Panc1 (cell line): ENCODE measurements around the gene ARHGEF12. TPM values are rescaled to one million over a fixed set of nuclear protein-coding genes. Genes with fewer than 3 reads are reported as not detected.

ENCODE experiments used
- ATAC-seq: fragments of 200-7000 bp; cut with Tn5 transposase; 2 replicates; pipeline ENCODE4 v1.9.1; 2020; ENCODE audit warnings: mild to moderate bottlenecking, moderate library complexity
- BruUV-seq: library from RNA; stranded (reverse); fragments of 400-500 nt; replicated peaks from 2 replicates; lab custom pipeline; 2021; lab: Mats Ljungman, UMichigan
- CTCF ChIA-PET: fragments of 300-600 bp; sonication (Branson Sonifier 250); formaldehyde crosslinking; loops from one replicate; lab custom pipeline; 2022; ENCODE audit warnings: antibody characterized with exemption; lab: Charles Lee
- POLR2A ChIA-PET: fragments of 300-600 bp; sonication (Branson Sonifier 250); formaldehyde crosslinking; loops from one replicate; lab custom pipeline; 2022; ENCODE audit warnings: antibody characterized with exemption; lab: Charles Lee
- DNase-seq: peaks from one replicate; pipeline ENCODE4 v3.0.0-alpha.2; 2010; ENCODE audit warnings: low read depth, low spot score
- H3K27ac ChIP-seq: 2 replicates; pipeline ENCODE4 v1.5.1; 2011; ENCODE audit warnings: mild to moderate bottlenecking, low read length, inconsistent platforms
- H3K27me3 ChIP-seq: fragments of 200-500 bp; sonication (Bioruptor generic); 2 replicates; pipeline ENCODE4 v1.6.0; 2014; ENCODE audit warnings: low read length, inconsistent platforms; ENCODE audit not compliant: control insufficient read depth, insufficient read depth
- H3K36me3 ChIP-seq: fragments of 200-500 bp; sonication (Bioruptor generic); 2 replicates; pipeline ENCODE4 v1.5.1; 2014; ENCODE audit warnings: inconsistent platforms, mild to moderate bottlenecking, low read length, moderate library complexity; ENCODE audit not compliant: control insufficient read depth, insufficient read depth
- H3K4me1 ChIP-seq: 2 replicates; pipeline ENCODE4 v1.5.1; 2011; ENCODE audit warnings: inconsistent platforms, mild to moderate bottlenecking, low read length, moderate library complexity; ENCODE audit not compliant: control insufficient read depth, insufficient read depth
- H3K4me3 ChIP-seq, 2 experiments: 2 replicates each; pipeline ENCODE4 v1.5.1; 2011 to 2012; ENCODE audit warnings: low read depth in 2 of 2, low read length in 2 of 2, mild to moderate bottlenecking in 2 of 2, inconsistent platforms in 1 of 2, moderate library complexity in 1 of 2
- H3K9me3 ChIP-seq: fragments of 200-500 bp; sonication (Bioruptor generic); 2 replicates; pipeline ENCODE4 v1.5.1; 2014; ENCODE audit warnings: low read depth, mild to moderate bottlenecking, inconsistent platforms, low read length, moderate library complexity; ENCODE audit not compliant: control insufficient read depth, insufficient read depth
- CTCF ChIP-seq: fragments of 450-650 bp; IDR thresholded peaks from 2 replicates; pipeline ENCODE4 v1.5.1; 2017; ENCODE audit warnings: mild to moderate bottlenecking
- POLR2AphosphoS5 ChIP-seq: IDR thresholded peaks from 2 replicates; pipeline ENCODE4 v1.6.1; 2012; ENCODE audit warnings: mild to moderate bottlenecking, low read depth, low read length, moderate library complexity
- SIN3A ChIP-seq: IDR thresholded peaks from 2 replicates; pipeline ENCODE4 v1.6.1; 2012; ENCODE audit warnings: low read depth, mild to moderate bottlenecking, low read length, moderate library complexity, borderline replicate concordance; ENCODE audit not compliant: insufficient read depth
- TCF7L2 ChIP-seq: IDR thresholded peaks from 2 replicates; pipeline ENCODE4 v1.6.1; 2011; ENCODE audit warnings: mild to moderate bottlenecking, low read depth, low read length, inconsistent platforms
- in situ Hi-C: cut with HindIII; loops from 2 replicates; pipeline ENCODE4 v1.10.0; 2016; ENCODE audit warnings: low sequenced_read_pairs, low pct_unique_long_range_greater_than_20kb
- intact Hi-C: fragments of 100-400 bp; cut with micrococcal nuclease; formaldehyde crosslinking; loops from one replicate; pipeline ENCODE4 v1.10.0; 2022; ENCODE audit not compliant: unreplicated experiment
- total RNA-seq: library from RNA; stranded (reverse); gene quantifications from one replicate; pipeline ENCODE4 v1.2.1, GENCODE V29; 2021; ENCODE audit not compliant: unreplicated experiment
- TF ChIP-seq, protein P1 (sequence below), 2 experiments: IDR thresholded peaks; 2 replicates each; pipeline ENCODE4 v1.6.1; 2011 to 2012; ENCODE audit warnings: low read depth in 2 of 2, control low read depth in 1 of 2, low read length in 1 of 2, mild to moderate bottlenecking in 1 of 2, moderate library complexity in 1 of 2; ENCODE audit not compliant: insufficient read depth in 1 of 2

The ARHGEF12 gene
- total RNA-seq, 1 experiment from 2014 or later, result 182 TPM

- TF ChIP-seq, protein P1, sequence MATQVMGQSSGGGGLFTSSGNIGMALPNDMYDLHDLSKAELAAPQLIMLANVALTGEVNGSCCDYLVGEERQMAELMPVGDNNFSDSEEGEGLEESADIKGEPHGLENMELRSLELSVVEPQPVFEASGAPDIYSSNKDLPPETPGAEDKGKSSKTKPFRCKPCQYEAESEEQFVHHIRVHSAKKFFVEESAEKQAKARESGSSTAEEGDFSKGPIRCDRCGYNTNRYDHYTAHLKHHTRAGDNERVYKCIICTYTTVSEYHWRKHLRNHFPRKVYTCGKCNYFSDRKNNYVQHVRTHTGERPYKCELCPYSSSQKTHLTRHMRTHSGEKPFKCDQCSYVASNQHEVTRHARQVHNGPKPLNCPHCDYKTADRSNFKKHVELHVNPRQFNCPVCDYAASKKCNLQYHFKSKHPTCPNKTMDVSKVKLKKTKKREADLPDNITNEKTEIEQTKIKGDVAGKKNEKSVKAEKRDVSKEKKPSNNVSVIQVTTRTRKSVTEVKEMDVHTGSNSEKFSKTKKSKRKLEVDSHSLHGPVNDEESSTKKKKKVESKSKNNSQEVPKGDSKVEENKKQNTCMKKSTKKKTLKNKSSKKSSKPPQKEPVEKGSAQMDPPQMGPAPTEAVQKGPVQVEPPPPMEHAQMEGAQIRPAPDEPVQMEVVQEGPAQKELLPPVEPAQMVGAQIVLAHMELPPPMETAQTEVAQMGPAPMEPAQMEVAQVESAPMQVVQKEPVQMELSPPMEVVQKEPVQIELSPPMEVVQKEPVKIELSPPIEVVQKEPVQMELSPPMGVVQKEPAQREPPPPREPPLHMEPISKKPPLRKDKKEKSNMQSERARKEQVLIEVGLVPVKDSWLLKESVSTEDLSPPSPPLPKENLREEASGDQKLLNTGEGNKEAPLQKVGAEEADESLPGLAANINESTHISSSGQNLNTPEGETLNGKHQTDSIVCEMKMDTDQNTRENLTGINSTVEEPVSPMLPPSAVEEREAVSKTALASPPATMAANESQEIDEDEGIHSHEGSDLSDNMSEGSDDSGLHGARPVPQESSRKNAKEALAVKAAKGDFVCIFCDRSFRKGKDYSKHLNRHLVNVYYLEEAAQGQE (IDR thresholded peaks at IDR 0.05; ENCODE audit: insufficient read depth in 1 of 2, low read depth in 2 of 2, low read length in 1 of 2), result no peak
- TF ChIP-seq POLR2AphosphoS5, result no peak
- no peak for TF ChIP-seq SIN3A
- TF ChIP-seq CTCF, result no peak
- TF ChIP-seq TCF7L2, result no peak
- DNase-seq (no peak), ATAC-seq (no peak)
- CTCF ChIA-PET, result no interaction called here
- in situ Hi-C loops, result no loop called here
- intact Hi-C loops, result no loop called here
- Histone ChIP-seq H3K27ac (peak overlapping the region; percentile 14; the same call in 1 of the 2 replicates), H3K36me3 (no peaks in the 10 kb centered on the region), H3K9me3 (peaks cover 8% of the 10 kb centered on the region; the same call in 1 of the 2 replicates), H3K27me3 (no peaks in the 10 kb centered on the region), H3K4me3 (no peak overlapping the region), H3K4me1 (peaks cover 43% of the 10 kb centered on the region)
- POLR2A ChIA-PET, result no interaction called here
- no TSS peak for BruUV-seq
Measured at GRCh38 chr11:120383518-120384155, 47.4 kb downstream of the ARHGEF12 start.

- CTCF ChIA-PET, result no interaction called here
- Histone ChIP-seq H3K9me3 (peaks cover 5% of the 10 kb centered on the region; the same call in 1 of the 2 replicates), H3K27ac (peak overlapping the region; percentile 41; the same call in 1 of the 2 replicates), H3K4me3 (no peak overlapping the region), H3K27me3 (no peaks in the 10 kb centered on the region), H3K36me3 (no peaks in the 10 kb centered on the region), H3K4me1 (peaks cover 43% of the 10 kb centered on the region)
- ATAC-seq (no peak), DNase-seq (no peak)
- no TSS peak for BruUV-seq
- POLR2A ChIA-PET, result no interaction called here
- TF ChIP-seq TCF7L2 (no peak), SIN3A (no peak), CTCF (no peak)
- TF ChIP-seq, protein P1 (IDR thresholded peaks at IDR 0.05; ENCODE audit: insufficient read depth in 1 of 2, low read depth in 2 of 2, low read length in 1 of 2), result no peak
- intact Hi-C loops, result no loop called here
- in situ Hi-C loops, result no loop called here
Measured at GRCh38 chr11:120384476-120384875, 48.3 kb downstream of the ARHGEF12 start.
